Peyer's patch (tissue), 4 donors: Measurements from ENCODE around the gene MAST1. TPM values are rescaled to one million over a fixed set of nuclear protein-coding genes. Genes with fewer than 3 reads are reported as not detected.

ENCODE experiments used
- DNase-seq, 3 donors: peaks; one replicate each; pipeline ENCODE4 v3.0.0-alpha.2; 2017 to 2019
- H3K27ac ChIP-seq, 4 donors: fragments of 200-600 bp; sonication (generic); one replicate each; pipeline ENCODE4 v1.5.1; 2016 to 2019
- H3K27me3 ChIP-seq, 2 donors: fragments of 200-600 bp; sonication (generic); one replicate each; pipeline ENCODE4 v1.5.1; 2019
- H3K36me3 ChIP-seq, 3 donors: fragments of 200-600 bp; sonication (generic); one replicate each; pipeline ENCODE4 v1.5.1; 2016 to 2019
- H3K4me1 ChIP-seq, 4 donors: fragments of 200-600 bp; sonication (generic); one replicate each; pipeline ENCODE4 v1.5.1; 2016 to 2019
- H3K4me3 ChIP-seq, 4 donors: fragments of 200-600 bp; sonication (generic); 1 replicate in 3 of 4; 2 replicates in 1 of 4; pipeline ENCODE4 v1.5.1; 2016 to 2019; ENCODE audit warnings: mild to moderate bottlenecking in 1 of 4
- H3K9me3 ChIP-seq, 4 donors: fragments of 200-600 bp; sonication (generic); one replicate each; pipeline ENCODE4 v1.5.1; 2016 to 2019; ENCODE audit warnings: mild to moderate bottlenecking in 1 of 4
- POLR2A ChIP-seq, 2 donors: fragments of 450-650 bp; IDR thresholded peaks; one replicate each; pipeline ENCODE4 v1.5.1; 2017; ENCODE audit warnings: antibody characterized with exemption in 2 of 2, mild to moderate bottlenecking in 2 of 2, moderate library complexity in 2 of 2
- total RNA-seq, 4 donors: library from RNA; depleted of rRNA; stranded (reverse); fragments of >200 nt; gene quantifications; one replicate each; pipeline ENCODE4 v1.1.0, GENCODE V29; 2016
- TF ChIP-seq, protein P1 (sequence below), 6 experiments: fragments of 450-650 bp in 4 of 6; fragments of 200-600 bp in 2 of 6; sonication (generic) in 1 of 6; IDR thresholded peaks; one replicate each; pipeline ENCODE4 v1.5.1; 2017 to 2019; ENCODE audit warnings: antibody characterized with exemption in 6 of 6, mild to moderate bottlenecking in 3 of 6, moderate library complexity in 1 of 6

Gene MAST1
- total RNA-seq, 4 donors from 2014 or later, result 0.27 TPM; not detected in 3

- no peaks in the 10 kb centered on the region for H3K4me1 ChIP-seq
- H3K27ac ChIP-seq, result no peak overlapping the region
- H3K27me3 ChIP-seq, result no peaks in the 10 kb centered on the region
- no peaks in the 10 kb centered on the region for H3K9me3 ChIP-seq
- TF ChIP-seq, protein P1, sequence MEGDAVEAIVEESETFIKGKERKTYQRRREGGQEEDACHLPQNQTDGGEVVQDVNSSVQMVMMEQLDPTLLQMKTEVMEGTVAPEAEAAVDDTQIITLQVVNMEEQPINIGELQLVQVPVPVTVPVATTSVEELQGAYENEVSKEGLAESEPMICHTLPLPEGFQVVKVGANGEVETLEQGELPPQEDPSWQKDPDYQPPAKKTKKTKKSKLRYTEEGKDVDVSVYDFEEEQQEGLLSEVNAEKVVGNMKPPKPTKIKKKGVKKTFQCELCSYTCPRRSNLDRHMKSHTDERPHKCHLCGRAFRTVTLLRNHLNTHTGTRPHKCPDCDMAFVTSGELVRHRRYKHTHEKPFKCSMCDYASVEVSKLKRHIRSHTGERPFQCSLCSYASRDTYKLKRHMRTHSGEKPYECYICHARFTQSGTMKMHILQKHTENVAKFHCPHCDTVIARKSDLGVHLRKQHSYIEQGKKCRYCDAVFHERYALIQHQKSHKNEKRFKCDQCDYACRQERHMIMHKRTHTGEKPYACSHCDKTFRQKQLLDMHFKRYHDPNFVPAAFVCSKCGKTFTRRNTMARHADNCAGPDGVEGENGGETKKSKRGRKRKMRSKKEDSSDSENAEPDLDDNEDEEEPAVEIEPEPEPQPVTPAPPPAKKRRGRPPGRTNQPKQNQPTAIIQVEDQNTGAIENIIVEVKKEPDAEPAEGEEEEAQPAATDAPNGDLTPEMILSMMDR (IDR thresholded peaks at IDR 0.05), result no peak
- TF ChIP-seq POLR2A (IDR thresholded peaks at IDR 0.05), result no peak
- H3K36me3 ChIP-seq, result no peaks in the 10 kb centered on the region
- no peak for DNase-seq
- H3K4me3 ChIP-seq, result no peak overlapping the region
Measured at GRCh38 chr19:12858041-12858928, 20.0 kb downstream of the MAST1 start.

DNA sequence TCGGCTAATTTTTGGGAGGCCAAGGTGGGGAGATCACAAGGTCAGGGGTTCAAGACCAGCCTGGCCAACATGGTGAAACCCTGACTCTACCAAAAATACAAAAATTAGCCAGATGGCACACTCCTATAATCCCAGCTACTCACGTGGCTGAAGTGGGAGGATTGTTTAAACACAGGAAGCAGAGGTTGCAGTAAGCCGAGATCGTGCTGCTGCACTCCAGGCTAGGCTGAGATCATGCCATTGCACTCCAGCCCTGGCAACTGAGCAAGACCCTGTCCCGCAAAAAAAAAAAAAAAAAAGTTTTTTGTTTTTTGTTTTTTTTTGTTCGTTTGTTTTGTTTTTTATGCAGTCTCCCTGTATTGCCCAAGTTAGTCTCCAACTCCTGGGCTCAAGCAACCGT is 21.2 kb downstream of the MAST1 start:
- no peak for DNase-seq
- Histone ChIP-seq H3K4me1 (no peaks in the 10 kb centered on the region), H3K36me3 (no peaks in the 10 kb centered on the region), H3K4me3 (no peak overlapping the region), H3K9me3 (no peaks in the 10 kb centered on the region), H3K27me3 (no peaks in the 10 kb centered on the region), H3K27ac (no peak overlapping the region)
- TF ChIP-seq, protein P1 (IDR thresholded peaks at IDR 0.05), result no peak
- no peak for TF ChIP-seq POLR2A (IDR thresholded peaks at IDR 0.05)

- Histone ChIP-seq H3K27me3 (no peaks in the 10 kb centered on the region), H3K9me3 (no peaks in the 10 kb centered on the region), H3K4me1 (peaks cover 0 to 14% (median 6%) of the 10 kb centered on the region in 4 donors), H3K4me3 (no peak overlapping the region), H3K36me3 (no peaks in the 10 kb centered on the region), H3K27ac (no peak overlapping the region)
- no peak for DNase-seq
- TF ChIP-seq, protein P1 (IDR thresholded peaks at IDR 0.05), result no peak
- no peak for TF ChIP-seq POLR2A (IDR thresholded peaks at IDR 0.05)
Measured at GRCh38 chr19:12864143-12864542, 25.8 kb downstream of the MAST1 start.

- H3K9me3 ChIP-seq, result no peaks in the 10 kb centered on the region
- TF ChIP-seq, protein P1 (IDR thresholded peaks at IDR 0.05), result peak in 3 of 6 experiments; percentile 27 to 46 (median 45)
- TF ChIP-seq POLR2A (IDR thresholded peaks at IDR 0.05), result no peak
- no peak for DNase-seq
Measured at GRCh38 chr19:12864721-12865715, 26.7 kb downstream of the MAST1 start.

GRCh38 chr19:12865746-12866415 is 27.6 kb downstream of the MAST1 start:
- Histone ChIP-seq H3K4me1 (peaks cover 0 to 14% (median 6%) of the 10 kb centered on the region in 4 donors), H3K36me3 (no peaks in the 10 kb centered on the region), H3K9me3 (no peaks in the 10 kb centered on the region), H3K27ac (no peak overlapping the region), H3K4me3 (no peak overlapping the region), H3K27me3 (no peaks in the 10 kb centered on the region)
- no peak for DNase-seq
- no peak for TF ChIP-seq POLR2A (IDR thresholded peaks at IDR 0.05)
- TF ChIP-seq, protein P1 (IDR thresholded peaks at IDR 0.05), result no peak

More at GRCh38 chr19:12864721-12865715, 26.7 kb downstream of the MAST1 start:
- no peaks in the 10 kb centered on the region for H3K27me3 ChIP-seq
- H3K4me3 ChIP-seq, result no peak overlapping the region
- H3K27ac ChIP-seq, result no peak overlapping the region
- peaks cover 0 to 14% (median 6%) of the 10 kb centered on the region in 4 donors for H3K4me1 ChIP-seq
- H3K36me3 ChIP-seq, result no peaks in the 10 kb centered on the region
